Activated CD4-positive, alpha-beta memory T cell treated with anti-CD3 and anti-CD28 coated beads, Interleukin-2, amount 10 ng/mL, durations not matched to agents 7 days and 5 days (primary cell): ENCODE results near the gene SLC7A9. TPM values are rescaled to one million over a fixed set of nuclear protein-coding genes. Genes with fewer than 3 reads are reported as not detected.
"Not testable (repeated sequence)": the region's sequence is repeated elsewhere in the genome, so short reads cannot be mapped to it uniquely, and the experiment has no call there.

ENCODE experiments used
- CTCF ChIA-PET: fragments of 350-600 bp; sonication (Branson Sonifier 250); formaldehyde crosslinking; loops from one replicate; lab custom pipeline; 2021; ENCODE audit warnings: antibody characterized with exemption, inconsistent platforms; lab: Charles Lee
- POLR2A ChIA-PET: fragments of 350-600 bp; sonication (Branson Sonifier 250); formaldehyde crosslinking; loops from one replicate; lab custom pipeline; 2021; ENCODE audit warnings: antibody characterized with exemption; lab: Charles Lee
- DNase-seq: peaks from one replicate; pipeline ENCODE4 v3.0.0-alpha.2; 2020
- H3K27ac Mint-ChIP-seq: one replicate; pipeline ENCODE4 v1.8.0; 2021; ENCODE audit warnings: mild to moderate bottlenecking, mixed read lengths
- H3K27me3 Mint-ChIP-seq: one replicate; pipeline ENCODE4 v1.8.0; 2021; ENCODE audit warnings: mixed read lengths
- H3K36me3 Mint-ChIP-seq: one replicate; pipeline ENCODE4 v1.8.0; 2021; ENCODE audit warnings: low read depth, mixed read lengths
- H3K4me1 Mint-ChIP-seq: one replicate; pipeline ENCODE4 v1.8.0; 2021; ENCODE audit warnings: mixed read lengths
- H3K4me3 Mint-ChIP-seq: one replicate; pipeline ENCODE4 v1.8.0; 2021; ENCODE audit warnings: mild to moderate bottlenecking, mixed read lengths
- H3K9me3 Mint-ChIP-seq: one replicate; pipeline ENCODE4 v1.8.0; 2021; ENCODE audit warnings: mixed read lengths
- total RNA-seq, 2 experiments: library from RNA; stranded (reverse); gene quantifications; one replicate each; pipeline ENCODE4 v1.2.3, GENCODE V29; 2021

The SLC7A9 gene
- total RNA-seq, 2 experiments from 2014 or later = 0.20 to 0.30 TPM

GRCh38 chr19:32812571-32812970 lies 57.0 kb downstream of the SLC7A9 start:
- CTCF ChIA-PET = interaction anchor here (0.9 kb wide), 1 partner anchor 8 kb away, joined by 3 read pairs; no protein-coding TSS in a partner anchor
- Mint-ChIP-seq H3K9me3 (no peaks in the 10 kb centered on the region), H3K27me3 (no peaks in the 10 kb centered on the region), H3K4me1 (peaks cover 10% of the 10 kb centered on the region), H3K4me3 (no peak overlapping the region), H3K27ac (no peak overlapping the region), H3K36me3 (no peaks in the 10 kb centered on the region)
- DNase-seq = no peak
- POLR2A ChIA-PET = no interaction called here

- H3K4me1 Mint-ChIP-seq = peaks cover 10% of the 10 kb centered on the region
- H3K4me3 Mint-ChIP-seq = no peak overlapping the region
- H3K9me3 Mint-ChIP-seq = no peaks in the 10 kb centered on the region
- no peaks in the 10 kb centered on the region for H3K36me3 Mint-ChIP-seq
- DNase-seq = no peak
- no peak overlapping the region for H3K27ac Mint-ChIP-seq
- ChIA-PET CTCF (no interaction called here), POLR2A (no interaction called here)
- H3K27me3 Mint-ChIP-seq = no peaks in the 10 kb centered on the region
Measured at GRCh38 chr19:32812036-32812435, 57.5 kb downstream of the SLC7A9 start.

- no peaks in the 10 kb centered on the region for H3K36me3 Mint-ChIP-seq
- H3K4me1 Mint-ChIP-seq = peaks cover 10% of the 10 kb centered on the region
- no peaks in the 10 kb centered on the region for H3K9me3 Mint-ChIP-seq
- DNase-seq = no peak
- ChIA-PET POLR2A (no interaction called here), CTCF (no interaction called here)
- H3K4me3 Mint-ChIP-seq = no peak overlapping the region
- no peak overlapping the region for H3K27ac Mint-ChIP-seq
- no peaks in the 10 kb centered on the region for H3K27me3 Mint-ChIP-seq
Measured at GRCh38 chr19:32811151-32811550, 58.4 kb downstream of the SLC7A9 start.

- no peaks in the 10 kb centered on the region for H3K36me3 Mint-ChIP-seq
- H3K4me1 Mint-ChIP-seq = peaks cover 10% of the 10 kb centered on the region
- H3K4me3 Mint-ChIP-seq = no peak overlapping the region
- no peaks in the 10 kb centered on the region for H3K27me3 Mint-ChIP-seq
- CTCF ChIA-PET = interaction anchor here (0.5 kb wide), 1 partner anchor 290 kb away, joined by 7 read pairs; no protein-coding TSS in a partner anchor
- POLR2A ChIA-PET = no interaction called here
- H3K9me3 Mint-ChIP-seq = no peaks in the 10 kb centered on the region
- no peak overlapping the region for H3K27ac Mint-ChIP-seq
- no peak for DNase-seq
Measured at GRCh38 chr19:32810452-32810851, 59.1 kb downstream of the SLC7A9 start.

GRCh38 chr19:32809754-32810153 lies 59.8 kb downstream of the SLC7A9 start:
- Mint-ChIP-seq H3K9me3 (no peaks in the 10 kb centered on the region), H3K27ac (no peak overlapping the region), H3K27me3 (no peaks in the 10 kb centered on the region), H3K4me3 (no peak overlapping the region), H3K36me3 (no peaks in the 10 kb centered on the region), H3K4me1 (peaks cover 10% of the 10 kb centered on the region)
- no peak for DNase-seq
- ChIA-PET POLR2A (no interaction called here), CTCF (interaction anchor here (0.5 kb wide), 1 partner anchor 290 kb away, joined by 7 read pairs; no protein-coding TSS in a partner anchor)

GRCh38 chr19:32809254-32809653 lies 60.3 kb downstream of the SLC7A9 start:
- no peak for DNase-seq
- POLR2A ChIA-PET = no interaction called here
- Mint-ChIP-seq H3K9me3 (no peaks in the 10 kb centered on the region), H3K27me3 (no peaks in the 10 kb centered on the region), H3K27ac (no peak overlapping the region), H3K4me3 (no peak overlapping the region), H3K4me1 (peaks cover 10% of the 10 kb centered on the region), H3K36me3 (no peaks in the 10 kb centered on the region)
- CTCF ChIA-PET = no interaction called here

- Mint-ChIP-seq H3K27me3 (no peaks in the 10 kb centered on the region), H3K27ac (no peak overlapping the region), H3K4me1 (peaks cover 10% of the 10 kb centered on the region), H3K9me3 (no peaks in the 10 kb centered on the region), H3K36me3 (no peaks in the 10 kb centered on the region), H3K4me3 (no peak overlapping the region)
- no peak for DNase-seq
- CTCF ChIA-PET = no interaction called here
- POLR2A ChIA-PET = no interaction called here
Measured at GRCh38 chr19:32808236-32808635, 61.3 kb downstream of the SLC7A9 start.

GRCh38 chr19:32802840-32803239 lies 66.7 kb downstream of the SLC7A9 start:
- no peaks in the 10 kb centered on the region for H3K4me1 Mint-ChIP-seq
- DNase-seq = no peak
- H3K27ac Mint-ChIP-seq = no peak overlapping the region
- ChIA-PET CTCF (no interaction called here), POLR2A (no interaction called here)
- H3K4me3 Mint-ChIP-seq = no peak overlapping the region
- no peaks in the 10 kb centered on the region for H3K36me3 Mint-ChIP-seq
- H3K27me3 Mint-ChIP-seq = no peaks in the 10 kb centered on the region
- no peaks in the 10 kb centered on the region for H3K9me3 Mint-ChIP-seq

GRCh38 chr19:32800754-32801153 lies 68.8 kb downstream of the SLC7A9 start:
- no peaks in the 10 kb centered on the region for H3K27me3 Mint-ChIP-seq
- no peak overlapping the region for H3K27ac Mint-ChIP-seq
- ChIA-PET POLR2A (no interaction called here), CTCF (no interaction called here)
- H3K9me3 Mint-ChIP-seq = no peaks in the 10 kb centered on the region
- no peaks in the 10 kb centered on the region for H3K36me3 Mint-ChIP-seq
- no peak overlapping the region for H3K4me3 Mint-ChIP-seq
- no peak for DNase-seq
- peaks cover 3% of the 10 kb centered on the region for H3K4me1 Mint-ChIP-seq

- H3K4me1 Mint-ChIP-seq = peaks cover 3% of the 10 kb centered on the region
- POLR2A ChIA-PET = no interaction called here
Measured at GRCh38 chr19:32800191-32800590, 69.4 kb downstream of the SLC7A9 start.

GRCh38 chr19:32798201-32798600 lies 71.4 kb downstream of the SLC7A9 start:
- no peaks in the 10 kb centered on the region for H3K9me3 Mint-ChIP-seq
- POLR2A ChIA-PET = no interaction called here

More at GRCh38 chr19:32800191-32800590, 69.4 kb downstream of the SLC7A9 start:
- H3K27ac Mint-ChIP-seq = no peak overlapping the region
- H3K27me3 Mint-ChIP-seq = no peaks in the 10 kb centered on the region
- no peak for DNase-seq
- no peak overlapping the region for H3K4me3 Mint-ChIP-seq
- CTCF ChIA-PET = no interaction called here
- H3K9me3 Mint-ChIP-seq = no peaks in the 10 kb centered on the region
- no peaks in the 10 kb centered on the region for H3K36me3 Mint-ChIP-seq

GRCh38 chr19:32789429-32789828 lies 80.1 kb downstream of the SLC7A9 start:
- ChIA-PET POLR2A (no interaction called here), CTCF (no interaction called here)
- Mint-ChIP-seq H3K27ac (no peak overlapping the region), H3K27me3 (peaks cover 8% of the 10 kb centered on the region), H3K9me3 (no peaks in the 10 kb centered on the region), H3K4me1 (peaks cover 11% of the 10 kb centered on the region), H3K36me3 (no peaks in the 10 kb centered on the region), H3K4me3 (no peak overlapping the region)
- no peak for DNase-seq

More at GRCh38 chr19:32798201-32798600, 71.4 kb downstream of the SLC7A9 start:
- Mint-ChIP-seq H3K4me1 (peaks cover 15% of the 10 kb centered on the region), H3K4me3 (no peak overlapping the region), H3K27me3 (no peaks in the 10 kb centered on the region), H3K36me3 (no peaks in the 10 kb centered on the region), H3K27ac (no peak overlapping the region)
- CTCF ChIA-PET = no interaction called here
- no peak for DNase-seq

- DNase-seq, H3K9me3 Mint-ChIP-seq, POLR2A ChIA-PET, H3K4me3 Mint-ChIP-seq, H3K27ac Mint-ChIP-seq, CTCF ChIA-PET, H3K36me3 Mint-ChIP-seq, H3K4me1 Mint-ChIP-seq: not testable (repeated sequence)
- peaks cover 14% of the 10 kb centered on the region for H3K27me3 Mint-ChIP-seq
Measured at GRCh38 chr19:32787895-32788294, 81.7 kb downstream of the SLC7A9 start.

- DNase-seq, H3K4me3 Mint-ChIP-seq, POLR2A ChIA-PET, H3K9me3 Mint-ChIP-seq, H3K36me3 Mint-ChIP-seq, CTCF ChIA-PET, H3K27ac Mint-ChIP-seq, H3K4me1 Mint-ChIP-seq: not testable (repeated sequence)
- H3K27me3 Mint-ChIP-seq = peaks cover 14% of the 10 kb centered on the region
Measured at GRCh38 chr19:32787161-32787813, 82.3 kb downstream of the SLC7A9 start.
